ENCODE results near the gene MSI2. TPM values are rescaled to one million over a fixed set of nuclear protein-coding genes. Genes with fewer than 3 reads are reported as not detected.
A peak's percentile ranks its signal among the peaks of the same experiment; 100 is the strongest.

The MSI2 gene
- total and polyA plus RNA-seq, 7 donors, result 37.6 to 133 (median 87.1) TPM

- Histone ChIP-seq H3K36me3 (ENCODE audit: insufficient read depth in 1 of 2, low read depth in 1 of 2) (no peaks in the 10 kb centered on the region), H3K27ac (no peak overlapping the region), H3K4me3 (no peak overlapping the region), H3K27me3 (ENCODE audit: insufficient read depth in 3 of 3, low read length in 2 of 3) (no peaks in the 10 kb centered on the region), H3K9me3 (no peaks in the 10 kb centered on the region), H3K4me1 (peaks cover 39% of the 10 kb centered on the region)
- no peak for ATAC-seq
- WGBS, 3 donors, result 71 to 87% (median 79%) methylated on average over 8 of the region's 8 CpGs
- intact Hi-C loops (cut with DNase I), result no loop called here
- DNase-seq, result no peak
- TF ChIP-seq CTCF (IDR thresholded peaks at IDR 0.05), result no peak
These were observed 84.0 kb downstream of the MSI2 start for GRCh38 chr17:57340160-57340981.

GRCh38 chr17:57341611-57342540 lies 85.6 kb downstream of the MSI2 start:
- peak overlapping the region; percentile 73 for H3K27ac ChIP-seq
- intact Hi-C loops (cut with DNase I), result no loop called here
- no peak for DNase-seq
- no peak for ATAC-seq
- no peaks in the 10 kb centered on the region for H3K27me3 ChIP-seq (ENCODE audit: insufficient read depth in 3 of 3, low read length in 2 of 3)
- TF ChIP-seq CTCF (IDR thresholded peaks at IDR 0.05), result no peak
- no peaks in the 10 kb centered on the region for H3K9me3 ChIP-seq
- 49 to 74% (median 53%) methylated on average over 9 of the region's 9 CpGs for WGBS, 3 donors
- H3K4me1 ChIP-seq, result peaks cover 42% of the 10 kb centered on the region
- H3K4me3 ChIP-seq, result no peak overlapping the region
- H3K36me3 ChIP-seq (ENCODE audit: insufficient read depth in 1 of 2, low read depth in 1 of 2), result no peaks in the 10 kb centered on the region

- H3K4me3 ChIP-seq, result no peak overlapping the region
- ATAC-seq, result peak in 3 of 4 donors; percentile 43 to 64 (median 56)
- peak overlapping the region; percentile 73 for H3K27ac ChIP-seq
- no peak for DNase-seq
- 47 to 79% (median 59%) methylated on average over 4 of the region's 4 CpGs for WGBS, 3 donors
- no peaks in the 10 kb centered on the region for H3K9me3 ChIP-seq
- H3K4me1 ChIP-seq, result peaks cover 30% of the 10 kb centered on the region
- no peaks in the 10 kb centered on the region for H3K27me3 ChIP-seq (ENCODE audit: insufficient read depth in 3 of 3, low read length in 2 of 3)
- TF ChIP-seq CTCF (IDR thresholded peaks at IDR 0.05), result no peak
- intact Hi-C loops (cut with DNase I), result no loop called here
- H3K36me3 ChIP-seq (ENCODE audit: insufficient read depth in 1 of 2, low read depth in 1 of 2), result no peaks in the 10 kb centered on the region
These were observed 86.8 kb downstream of the MSI2 start for GRCh38 chr17:57342963-57343589.

GRCh38 chr17:57343717-57344116 lies 87.4 kb downstream of the MSI2 start:
- DNase-seq (no peak), ATAC-seq (peak in 3 of 4 donors; percentile 63 to 72 (median 65))
- intact Hi-C loops (cut with DNase I), result no loop called here
- Histone ChIP-seq H3K27me3 (ENCODE audit: insufficient read depth in 3 of 3, low read length in 2 of 3) (no peaks in the 10 kb centered on the region), H3K36me3 (ENCODE audit: insufficient read depth in 1 of 2, low read depth in 1 of 2) (no peaks in the 10 kb centered on the region), H3K9me3 (no peaks in the 10 kb centered on the region), H3K27ac (peak overlapping the region; percentile 73), H3K4me3 (no peak overlapping the region), H3K4me1 (peaks cover 33% of the 10 kb centered on the region)
- TF ChIP-seq CTCF (IDR thresholded peaks at IDR 0.05), result no peak
- 34 to 56% (median 44%) methylated on average over 5 of the region's 5 CpGs for WGBS, 3 donors

Measured in psoas muscle (tissue), 8 donors.